Measurements from ENCODE around the gene UQCRH.

UQCRH gene

DNA sequence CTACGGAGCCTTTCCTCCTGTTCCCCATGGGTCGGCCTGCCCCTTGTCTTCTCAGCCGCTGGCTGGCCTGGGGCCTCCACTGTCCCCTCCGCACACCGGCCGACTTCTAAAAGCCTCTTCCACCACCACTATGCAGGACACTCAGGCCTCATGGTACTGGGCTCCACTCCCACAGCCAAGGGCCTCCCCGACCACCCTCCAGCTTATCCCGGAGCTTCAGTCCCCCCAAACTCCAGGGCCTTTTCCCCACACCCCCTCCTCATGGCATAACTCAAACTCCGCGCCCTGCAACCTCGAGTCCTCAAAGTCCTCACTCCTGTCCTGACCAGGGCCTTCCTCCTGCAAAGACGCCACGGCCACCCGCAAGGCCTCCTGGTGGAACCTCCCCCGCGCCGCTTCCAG, 2.1 kb upstream of the UQCRH start:
- Histone ChIP-seq H3K56ac (ENCODE audit: low read length) (peak overlapping the region; percentile 98), H3K27ac (ENCODE audit: low read depth, low read length) (peak overlapping the region; percentile 85), H3K4me1 (ENCODE audit: control insufficient read depth, low read depth, low read length) (peaks cover 7% of the 10 kb centered on the region), H3K79me1 (ENCODE audit: low read length) (peaks cover 17% of the 10 kb centered on the region), H3K27me3 (ENCODE audit: insufficient read depth, low read length, poor library complexity) (no peaks in the 10 kb centered on the region), H4K8ac (ENCODE audit: low read depth, low read length) (no peak overlapping the region), H3K23ac (ENCODE audit: low read length) (peak overlapping the region; percentile 81), H3K18ac (ENCODE audit: low read length) (peak overlapping the region; percentile 97), H2BK120ac (ENCODE audit: low read depth, low read length) (no peak overlapping the region), H3K4me2 (ENCODE audit: low read length) (peak overlapping the region; percentile 65), H4K5ac (ENCODE audit: low read length) (no peak overlapping the region), H3K4me3 (ENCODE audit: low read length) (peak overlapping the region; percentile 73), H3K36me3 (ENCODE audit: control insufficient read depth, insufficient read depth, low read length) (peaks cover 2% of the 10 kb centered on the region), H3K79me2 (ENCODE audit: control insufficient read depth, insufficient read depth, low read length) (peaks cover 58% of the 10 kb centered on the region), H2AK5ac (ENCODE audit: low read length) (peak overlapping the region; percentile 80), H3K4ac (ENCODE audit: low read depth, low read length) (peak overlapping the region; percentile 61), H3K9ac (ENCODE audit: low read length) (peak overlapping the region; percentile 97), H2BK5ac (ENCODE audit: low read length) (no peak overlapping the region), H2BK15ac (replicated peaks; ENCODE audit: low read depth) (no peak overlapping the region)
- WGBS (ENCODE audit: extremely low coverage, insufficient coverage, low lambda C conversion rate), result no CpG with 5 or more reads among the region's 17 CpGs
- no peak for DNase-seq

DNA sequence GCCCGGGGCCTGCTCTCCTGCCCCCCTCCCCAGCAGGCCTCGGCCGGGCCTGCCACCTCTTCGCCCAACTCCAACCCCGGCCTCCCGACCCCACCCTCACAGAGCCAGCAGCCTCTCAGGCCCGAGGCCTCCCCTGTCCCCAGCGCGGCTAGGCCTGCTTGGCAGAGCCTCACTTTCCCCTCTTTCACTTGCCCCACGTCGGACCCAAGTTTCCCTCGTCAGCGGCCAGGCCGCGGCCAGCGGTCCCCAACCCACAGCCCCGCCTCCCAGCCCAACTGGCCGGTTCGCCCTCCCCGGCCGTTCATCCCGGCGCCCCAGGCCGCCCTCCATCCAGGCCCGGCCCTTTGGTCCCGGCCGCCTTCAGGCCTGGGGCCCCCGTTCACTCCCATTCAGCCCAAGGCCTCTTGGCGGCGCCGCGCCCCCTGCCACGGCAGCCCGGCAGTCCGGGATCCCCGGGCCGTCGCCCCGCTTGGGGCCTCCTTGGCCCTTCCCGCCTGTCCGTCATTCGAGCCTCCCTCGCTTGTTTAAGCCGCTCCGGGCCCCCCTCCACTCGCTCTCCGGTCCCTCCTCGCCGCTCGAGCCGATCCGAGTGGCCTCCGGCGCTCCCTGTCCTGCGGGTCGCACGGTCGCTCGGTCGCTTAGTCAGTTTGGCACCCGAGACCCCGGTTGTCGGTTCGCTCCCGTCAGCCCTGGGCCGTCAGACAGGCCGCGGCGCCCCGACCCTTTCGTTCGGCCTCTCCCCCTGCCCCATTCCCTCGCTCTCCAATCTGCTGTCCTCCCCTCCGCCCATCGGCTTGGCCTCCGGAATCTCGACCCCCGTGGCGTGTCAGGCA, 1.5 kb upstream of the UQCRH start:
- WGBS (ENCODE audit: extremely low coverage, insufficient coverage, low lambda C conversion rate), result no CpG with 5 or more reads among the region's 79 CpGs
- no peak overlapping the region for H2BK5ac ChIP-seq (ENCODE audit: low read length)
- DNase-seq, result peak; percentile 72
- H3K4me2 ChIP-seq (ENCODE audit: low read length), result peak overlapping the region; percentile 65
- H2BK120ac ChIP-seq (ENCODE audit: low read depth, low read length), result no peak overlapping the region
- H3K79me2 ChIP-seq (ENCODE audit: control insufficient read depth, insufficient read depth, low read length), result peaks cover 64% of the 10 kb centered on the region
- no peak overlapping the region for H2AK5ac ChIP-seq (ENCODE audit: low read length)
- H3K9ac ChIP-seq (ENCODE audit: low read length), result peak overlapping the region; percentile 97
- peak overlapping the region; percentile 66 for H3K4ac ChIP-seq (ENCODE audit: low read depth, low read length)
- H3K56ac ChIP-seq (ENCODE audit: low read length), result peak overlapping the region; percentile 98
- peak overlapping the region; percentile 97 for H3K18ac ChIP-seq (ENCODE audit: low read length)
- H4K8ac ChIP-seq (ENCODE audit: low read depth, low read length), result peak overlapping the region; percentile 44
- peaks cover 7% of the 10 kb centered on the region for H3K4me1 ChIP-seq (ENCODE audit: control insufficient read depth, low read depth, low read length)
- peaks cover 17% of the 10 kb centered on the region for H3K79me1 ChIP-seq (ENCODE audit: low read length)
- H2BK15ac ChIP-seq (replicated peaks; ENCODE audit: low read depth), result no peak overlapping the region
- peaks cover 2% of the 10 kb centered on the region for H3K36me3 ChIP-seq (ENCODE audit: control insufficient read depth, insufficient read depth, low read length)
- H3K4me3 ChIP-seq (ENCODE audit: low read length), result peak overlapping the region; percentile 73
- peak overlapping the region; percentile 73 for H3K23ac ChIP-seq (ENCODE audit: low read length)
- H3K27ac ChIP-seq (ENCODE audit: low read depth, low read length), result peak overlapping the region; percentile 85
- no peaks in the 10 kb centered on the region for H3K27me3 ChIP-seq (ENCODE audit: insufficient read depth, low read length, poor library complexity)
- no peak overlapping the region for H4K5ac ChIP-seq (ENCODE audit: low read length)

DNA sequence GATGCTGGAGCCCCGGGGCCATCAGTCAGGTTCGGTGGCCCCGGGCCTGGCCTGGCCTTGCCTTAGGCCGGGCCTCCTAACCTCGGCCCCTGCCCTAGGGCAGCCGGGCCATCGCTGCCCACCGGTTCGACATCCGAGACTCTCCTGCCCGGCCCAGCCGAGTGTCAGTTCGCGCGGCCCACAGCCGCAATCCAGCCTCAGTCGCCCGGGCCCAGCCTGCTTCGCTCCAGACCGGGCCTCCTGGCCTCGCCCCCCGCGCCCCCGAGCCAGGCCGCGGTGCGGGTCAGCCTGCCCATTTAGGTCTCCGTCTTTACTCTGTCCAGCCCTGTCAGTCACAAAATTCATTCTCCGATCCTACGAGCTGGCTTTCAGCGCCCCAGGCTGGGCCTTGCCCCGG, 859 bp upstream of the UQCRH start:
- Histone ChIP-seq H3K56ac (ENCODE audit: low read length) (peak overlapping the region; percentile 98), H3K79me1 (ENCODE audit: low read length) (peaks cover 17% of the 10 kb centered on the region), H3K4me2 (ENCODE audit: low read length) (peak overlapping the region; percentile 65), H3K4me3 (ENCODE audit: low read length) (peak overlapping the region; percentile 73), H4K5ac (ENCODE audit: low read length) (no peak overlapping the region), H2BK15ac (replicated peaks; ENCODE audit: low read depth) (no peak overlapping the region), H3K4ac (ENCODE audit: low read depth, low read length) (peak overlapping the region; percentile 98), H3K27me3 (ENCODE audit: insufficient read depth, low read length, poor library complexity) (no peaks in the 10 kb centered on the region), H3K4me1 (ENCODE audit: control insufficient read depth, low read depth, low read length) (peaks cover 7% of the 10 kb centered on the region), H2BK5ac (ENCODE audit: low read length) (no peak overlapping the region), H3K9ac (ENCODE audit: low read length) (peak overlapping the region; percentile 97), H3K23ac (ENCODE audit: low read length) (peak overlapping the region; percentile 74), H2AK5ac (ENCODE audit: low read length) (no peak overlapping the region), H3K36me3 (ENCODE audit: control insufficient read depth, insufficient read depth, low read length) (no peaks in the 10 kb centered on the region), H4K8ac (ENCODE audit: low read depth, low read length) (peak overlapping the region; percentile 44), H3K27ac (ENCODE audit: low read depth, low read length) (peak overlapping the region; percentile 85), H3K79me2 (ENCODE audit: control insufficient read depth, insufficient read depth, low read length) (peaks cover 71% of the 10 kb centered on the region), H3K18ac (ENCODE audit: low read length) (peak overlapping the region; percentile 97), H2BK120ac (ENCODE audit: low read depth, low read length) (peak overlapping the region; percentile 88)
- WGBS (ENCODE audit: extremely low coverage, insufficient coverage, low lambda C conversion rate), result no CpG with 5 or more reads among the region's 32 CpGs
- DNase-seq, result peak; percentile 53

DNA sequence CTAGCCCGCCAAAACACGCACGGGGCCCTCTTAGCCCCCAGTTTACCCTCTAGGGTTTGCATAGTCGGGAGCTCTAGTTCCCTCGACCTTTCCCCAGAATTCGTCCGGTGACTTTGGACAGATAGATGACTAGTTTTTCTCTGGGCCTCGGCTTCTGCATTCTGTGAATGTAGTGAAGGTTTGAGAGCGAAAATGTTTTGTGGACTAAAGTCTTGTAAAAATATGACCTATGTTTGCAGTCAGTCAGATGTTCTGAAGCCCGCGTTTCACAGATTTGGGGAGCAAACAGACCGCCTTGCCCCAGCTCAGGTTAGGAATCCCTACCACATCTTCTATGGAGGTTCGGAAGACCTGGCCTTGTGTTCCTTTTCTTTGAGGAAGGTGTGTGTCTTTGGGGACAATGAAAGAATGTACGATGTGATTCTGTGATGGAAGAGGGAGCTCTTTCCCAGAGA, 401 bp downstream of the UQCRH start:
- H3K9ac ChIP-seq (ENCODE audit: low read length), result peak overlapping the region; percentile 88
- H3K36me3 ChIP-seq (ENCODE audit: control insufficient read depth, insufficient read depth, low read length), result no peaks in the 10 kb centered on the region
- peak; percentile 35 for DNase-seq
- no peaks in the 10 kb centered on the region for H3K27me3 ChIP-seq (ENCODE audit: insufficient read depth, low read length, poor library complexity)
- peak overlapping the region; percentile 79 for H3K4me3 ChIP-seq (ENCODE audit: low read length)
- no peak overlapping the region for H2BK15ac ChIP-seq (replicated peaks; ENCODE audit: low read depth)
- no peak overlapping the region for H4K5ac ChIP-seq (ENCODE audit: low read length)
- H3K4me1 ChIP-seq (ENCODE audit: control insufficient read depth, low read depth, low read length), result peaks cover 5% of the 10 kb centered on the region
- no peak overlapping the region for H4K8ac ChIP-seq (ENCODE audit: low read depth, low read length)
- peak overlapping the region; percentile 77 for H3K4me2 ChIP-seq (ENCODE audit: low read length)
- peak overlapping the region; percentile 72 for H3K18ac ChIP-seq (ENCODE audit: low read length)
- H2BK5ac ChIP-seq (ENCODE audit: low read length), result peak overlapping the region; percentile 68
- H3K4ac ChIP-seq (ENCODE audit: low read depth, low read length), result peak overlapping the region; percentile 82
- H3K79me1 ChIP-seq (ENCODE audit: low read length), result peaks cover 16% of the 10 kb centered on the region
- H3K23ac ChIP-seq (ENCODE audit: low read length), result no peak overlapping the region
- peak overlapping the region; percentile 23 for H3K27ac ChIP-seq (ENCODE audit: low read depth, low read length)
- peaks cover 82% of the 10 kb centered on the region for H3K79me2 ChIP-seq (ENCODE audit: control insufficient read depth, insufficient read depth, low read length)
- peak overlapping the region; percentile 55 for H2BK120ac ChIP-seq (ENCODE audit: low read depth, low read length)
- H3K56ac ChIP-seq (ENCODE audit: low read length), result peak overlapping the region; percentile 91
- peak overlapping the region; percentile 57 for H2AK5ac ChIP-seq (ENCODE audit: low read length)
- WGBS (ENCODE audit: extremely low coverage, insufficient coverage, low lambda C conversion rate), result no CpG with 5 or more reads among the region's 14 CpGs

DNA sequence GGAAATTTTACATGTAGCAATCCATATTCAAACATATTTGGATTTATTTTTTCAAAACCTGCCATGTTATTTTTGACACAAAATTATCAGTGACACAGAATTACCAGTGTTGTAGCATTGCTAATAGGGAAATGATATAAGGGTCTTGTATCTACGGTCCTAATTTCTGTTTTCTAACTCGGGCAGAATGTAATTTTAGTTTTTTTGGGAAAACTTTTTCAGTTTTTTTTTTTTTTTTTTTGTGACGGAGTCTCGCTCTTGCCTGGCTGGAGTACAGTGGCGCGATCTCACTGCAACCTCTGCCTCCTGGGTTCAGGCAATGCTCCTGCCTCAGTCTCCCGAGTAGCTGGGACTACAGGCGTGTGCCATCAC, 2.6 kb downstream of the UQCRH start:
- no peak overlapping the region for H3K4me2 ChIP-seq (ENCODE audit: low read length)
- no peak overlapping the region for H2AK5ac ChIP-seq (ENCODE audit: low read length)
- no peak overlapping the region for H3K9ac ChIP-seq (ENCODE audit: low read length)
- no peak overlapping the region for H3K4me3 ChIP-seq (ENCODE audit: low read length)
- H3K18ac ChIP-seq (ENCODE audit: low read length), result no peak overlapping the region
- no peak overlapping the region for H2BK15ac ChIP-seq (replicated peaks; ENCODE audit: low read depth)
- no peak overlapping the region for H3K56ac ChIP-seq (ENCODE audit: low read length)
- H2BK5ac ChIP-seq (ENCODE audit: low read length), result no peak overlapping the region
- no peak for DNase-seq
- no peaks in the 10 kb centered on the region for H3K27me3 ChIP-seq (ENCODE audit: insufficient read depth, low read length, poor library complexity)
- no peak overlapping the region for H2BK120ac ChIP-seq (ENCODE audit: low read depth, low read length)
- peaks cover 72% of the 10 kb centered on the region for H3K79me2 ChIP-seq (ENCODE audit: control insufficient read depth, insufficient read depth, low read length)
- H3K4me1 ChIP-seq (ENCODE audit: control insufficient read depth, low read depth, low read length), result peaks cover under 1% of the 10 kb centered on the region
- no peak overlapping the region for H4K5ac ChIP-seq (ENCODE audit: low read length)
- no peak overlapping the region for H3K27ac ChIP-seq (ENCODE audit: low read depth, low read length)
- H3K23ac ChIP-seq (ENCODE audit: low read length), result no peak overlapping the region
- peaks cover 15% of the 10 kb centered on the region for H3K79me1 ChIP-seq (ENCODE audit: low read length)
- no peak overlapping the region for H3K4ac ChIP-seq (ENCODE audit: low read depth, low read length)
- peaks cover 7% of the 10 kb centered on the region for H3K36me3 ChIP-seq (ENCODE audit: control insufficient read depth, insufficient read depth, low read length)
- H4K8ac ChIP-seq (ENCODE audit: low read depth, low read length), result no peak overlapping the region
- WGBS (ENCODE audit: extremely low coverage, insufficient coverage, low lambda C conversion rate), result no CpG with 5 or more reads among the region's 8 CpGs
